Activated T-helper 1 cell treated with anti-CD3 and anti-CD28 coated beads, Interleukin-12 subunit alpha, Interleukin-12 subunit beta, Interleukin-2, Interleukin-4 antibody, amounts not matched to agents 30 ng/mL and 10 ng/mL and 1 ng/mL, durations not matched to agents 14 hours and 24 hours and 36 hours (primary cell): ENCODE results near the gene SYCP2L. TPM values are rescaled to one million over a fixed set of nuclear protein-coding genes. Genes with fewer than 3 reads are reported as not detected.
"Not testable (repeated sequence)": the region's sequence is repeated elsewhere in the genome, so short reads cannot be mapped to it uniquely, and the experiment has no call there.

ENCODE experiments used
- DNase-seq: peaks from one replicate; pipeline ENCODE4 v3.0.0; 2021; ENCODE audit warnings: low spot score
- H3K27ac Mint-ChIP-seq: one replicate; pipeline ENCODE4 v1.8.0; 2021; ENCODE audit warnings: mild to moderate bottlenecking, mixed read lengths
- H3K27me3 Mint-ChIP-seq: one replicate; pipeline ENCODE4 v1.8.0; 2022; ENCODE audit warnings: mild to moderate bottlenecking, moderate library complexity, mixed read lengths; ENCODE audit not compliant: insufficient read depth
- H3K36me3 Mint-ChIP-seq: one replicate; pipeline ENCODE4 v1.8.0; 2021; ENCODE audit warnings: low read depth, mixed read lengths
- H3K4me1 Mint-ChIP-seq: one replicate; pipeline ENCODE4 v1.8.0; 2021; ENCODE audit warnings: low read depth, mixed read lengths
- H3K4me3 Mint-ChIP-seq: one replicate; pipeline ENCODE4 v1.8.0; 2021; ENCODE audit warnings: mild to moderate bottlenecking, moderate library complexity, mixed read lengths
- H3K9me3 Mint-ChIP-seq: one replicate; pipeline ENCODE4 v1.8.0; 2021; ENCODE audit warnings: mixed read lengths
- intact Hi-C: fragments of 100-400 bp; cut with micrococcal nuclease; formaldehyde crosslinking; loops from one replicate; pipeline ENCODE4 v1.15.1; 2024
- total RNA-seq: library from RNA; stranded (reverse); gene quantifications from 2 replicates; pipeline ENCODE4 v1.2.3, GENCODE V29; 2022

SYCP2L gene
- total RNA-seq, 1 donor from 2014 or later, result not detected

DNA sequence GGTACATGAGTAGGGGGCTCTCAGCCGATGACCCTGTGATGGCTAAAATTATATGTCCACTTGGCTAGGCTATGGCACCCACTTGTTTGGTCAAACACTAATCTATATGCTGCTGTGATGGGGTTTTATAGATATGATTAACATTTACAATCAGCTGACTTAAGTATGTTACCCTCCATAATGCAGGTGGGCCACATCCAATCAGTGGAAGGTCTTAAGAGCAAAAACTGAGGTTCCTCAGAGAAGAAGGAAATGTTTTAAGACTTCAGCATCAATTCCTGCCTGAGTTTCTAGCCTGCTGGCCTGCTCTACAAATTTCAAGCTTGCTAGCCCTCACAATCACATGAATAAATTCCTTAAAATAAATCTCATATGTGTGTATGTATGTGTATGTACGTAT, 29.6 kb upstream of the SYCP2L start:
- intact Hi-C loops, result no loop called here

DNA sequence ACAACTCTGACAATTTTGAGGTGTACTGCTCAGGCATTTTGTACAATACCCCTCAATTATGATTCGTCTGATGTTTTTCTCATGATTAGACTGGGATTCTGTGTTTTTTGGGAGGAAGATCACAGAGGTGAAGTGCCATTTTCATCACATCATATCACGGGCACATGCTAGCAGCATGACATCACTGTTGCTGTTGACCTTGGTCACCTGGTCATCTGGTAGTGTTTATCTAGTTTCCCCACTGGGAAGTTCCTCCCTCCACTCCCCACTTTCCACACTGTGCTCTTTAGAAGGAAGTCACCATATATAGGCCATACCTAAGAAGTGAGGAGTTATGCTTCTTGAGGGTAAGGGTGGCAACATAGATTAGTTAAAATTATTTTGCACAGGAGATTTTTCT, 25.8 kb upstream of the SYCP2L start:
- no peaks in the 10 kb centered on the region for H3K4me1 Mint-ChIP-seq
- no peak overlapping the region for H3K4me3 Mint-ChIP-seq
- H3K27me3 Mint-ChIP-seq, result peaks cover 3% of the 10 kb centered on the region
- H3K27ac Mint-ChIP-seq, result no peak overlapping the region
- H3K36me3 Mint-ChIP-seq, result no peaks in the 10 kb centered on the region
- DNase-seq, result no peak
- intact Hi-C loops, result no loop called here
- no peaks in the 10 kb centered on the region for H3K9me3 Mint-ChIP-seq

More for the DNA sequence above, 29.6 kb upstream of the SYCP2L start:
- H3K27me3 Mint-ChIP-seq, result peaks cover 8% of the 10 kb centered on the region
- H3K4me3 Mint-ChIP-seq, result no peak overlapping the region
- peaks cover 18% of the 10 kb centered on the region for H3K9me3 Mint-ChIP-seq
- H3K4me1 Mint-ChIP-seq, result no peaks in the 10 kb centered on the region
- DNase-seq, result no peak
- H3K36me3 Mint-ChIP-seq, result no peaks in the 10 kb centered on the region
- H3K27ac Mint-ChIP-seq, result no peak overlapping the region

DNA sequence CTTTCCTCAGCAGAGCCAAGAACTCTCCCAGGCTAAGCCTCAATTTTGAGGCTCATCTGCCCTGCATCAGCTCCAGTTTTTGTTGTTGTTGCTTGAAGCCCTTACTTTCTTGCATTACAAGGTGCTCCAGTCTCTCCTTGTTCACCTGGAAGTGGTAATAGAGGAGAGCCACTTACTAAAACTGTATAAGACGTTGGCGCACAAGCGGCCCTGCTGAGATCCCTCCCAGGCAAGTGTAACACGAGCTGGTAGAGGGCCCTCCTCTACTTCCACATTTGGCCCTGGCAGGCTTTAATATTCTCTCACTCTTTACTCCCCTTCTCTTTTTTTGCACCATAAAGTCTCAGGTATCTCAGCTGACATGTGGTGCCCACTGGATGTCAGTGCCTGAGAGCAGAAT, 24.5 kb upstream of the SYCP2L start:
- no peaks in the 10 kb centered on the region for H3K4me1 Mint-ChIP-seq
- H3K9me3 Mint-ChIP-seq, result no peaks in the 10 kb centered on the region
- DNase-seq, result no peak
- H3K36me3 Mint-ChIP-seq, result no peaks in the 10 kb centered on the region
- intact Hi-C loops, result no loop called here
- no peak overlapping the region for H3K27ac Mint-ChIP-seq
- H3K27me3 Mint-ChIP-seq, result no peaks in the 10 kb centered on the region
- H3K4me3 Mint-ChIP-seq, result no peak overlapping the region

DNA sequence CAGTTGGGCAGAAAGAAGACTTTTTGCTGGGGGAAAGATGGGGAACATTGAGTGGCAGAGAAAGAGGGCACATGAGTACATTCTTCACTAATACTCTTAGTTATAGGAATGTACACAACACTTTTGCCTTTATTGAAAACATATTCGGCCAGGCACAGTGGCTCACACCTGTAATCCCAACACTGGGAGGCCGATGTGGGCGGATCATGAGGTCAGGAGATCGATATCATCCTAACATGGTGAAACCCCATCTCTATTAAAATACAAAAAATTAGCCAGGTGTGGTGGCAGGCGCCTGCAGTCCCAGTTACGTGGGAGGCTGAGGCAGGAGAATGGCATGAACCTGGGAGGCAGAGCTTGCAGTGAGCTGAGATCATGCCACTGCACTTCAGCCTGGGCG, 23.8 kb upstream of the SYCP2L start:
- H3K27ac Mint-ChIP-seq, intact Hi-C loops, H3K9me3 Mint-ChIP-seq, H3K36me3 Mint-ChIP-seq, H3K4me3 Mint-ChIP-seq, H3K27me3 Mint-ChIP-seq, DNase-seq, H3K4me1 Mint-ChIP-seq: not testable (repeated sequence)

DNA sequence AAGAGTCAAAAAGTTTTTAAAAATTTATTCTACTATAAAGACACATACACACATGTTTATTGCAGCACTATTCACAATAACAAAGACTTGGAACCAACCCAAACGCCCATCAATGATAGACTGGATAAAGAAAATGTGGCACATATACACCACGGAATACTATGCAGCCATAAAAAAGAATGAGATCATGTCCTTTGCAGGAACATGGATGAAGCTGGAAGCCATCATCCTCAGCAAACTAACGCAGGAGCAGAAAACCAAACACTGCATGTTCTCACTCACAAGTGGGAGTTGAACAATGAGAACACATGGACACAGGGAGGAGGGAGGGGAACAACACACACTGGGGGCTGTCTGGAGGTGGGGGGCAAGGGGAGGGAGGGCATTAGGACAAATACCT, 20.1 kb upstream of the SYCP2L start:
- H3K27me3 Mint-ChIP-seq, DNase-seq, H3K27ac Mint-ChIP-seq, intact Hi-C loops, H3K36me3 Mint-ChIP-seq, H3K4me1 Mint-ChIP-seq, H3K4me3 Mint-ChIP-seq, H3K9me3 Mint-ChIP-seq: not testable (repeated sequence)

DNA sequence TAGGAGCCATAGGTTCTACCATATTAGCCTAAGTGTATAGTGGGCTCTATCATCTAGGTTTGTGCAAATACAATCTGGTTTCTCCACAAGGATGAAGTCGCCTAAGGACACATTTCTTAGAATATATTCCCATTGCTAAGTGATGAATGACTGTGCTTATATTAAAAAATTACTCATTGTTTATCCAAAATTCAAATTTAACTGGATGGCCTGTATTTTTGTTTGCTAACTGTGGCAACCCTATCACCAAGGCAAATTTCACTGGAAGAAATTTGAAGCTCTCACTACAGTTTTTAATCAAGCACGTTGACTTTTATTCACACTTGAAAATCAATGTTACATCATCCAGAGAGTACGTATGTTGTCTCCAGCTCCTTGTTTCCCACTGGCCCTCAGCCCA, 18.9 kb upstream of the SYCP2L start:
- DNase-seq, result no peak
- no peaks in the 10 kb centered on the region for H3K9me3 Mint-ChIP-seq
- intact Hi-C loops, result no loop called here
- no peaks in the 10 kb centered on the region for H3K4me1 Mint-ChIP-seq
- no peak overlapping the region for H3K4me3 Mint-ChIP-seq
- H3K36me3 Mint-ChIP-seq, result no peaks in the 10 kb centered on the region
- no peak overlapping the region for H3K27ac Mint-ChIP-seq
- peaks cover 4% of the 10 kb centered on the region for H3K27me3 Mint-ChIP-seq

DNA sequence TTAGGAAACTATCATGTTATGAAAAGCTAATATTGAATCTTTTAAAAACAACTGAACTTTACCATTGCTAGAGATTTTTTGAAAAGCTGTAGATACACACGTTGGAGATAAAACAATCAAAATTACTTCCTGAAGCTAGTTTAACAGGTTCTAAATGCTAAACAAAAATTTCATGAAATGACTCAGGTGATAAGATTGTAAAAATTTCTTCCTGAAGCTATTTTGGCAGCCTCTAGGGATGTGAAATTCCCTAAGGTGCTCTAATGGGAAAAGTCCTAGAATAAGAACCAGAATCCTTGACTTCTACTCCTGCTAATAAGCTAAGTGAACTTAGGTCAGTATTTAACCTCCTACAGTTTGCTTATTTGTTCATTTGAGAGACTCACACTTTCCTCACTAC, 13.5 kb upstream of the SYCP2L start:
- no peak overlapping the region for H3K4me3 Mint-ChIP-seq
- no peak overlapping the region for H3K27ac Mint-ChIP-seq
- H3K9me3 Mint-ChIP-seq, result no peaks in the 10 kb centered on the region
- no peak for DNase-seq
- intact Hi-C loops, result no loop called here
- no peaks in the 10 kb centered on the region for H3K36me3 Mint-ChIP-seq
- H3K4me1 Mint-ChIP-seq, result no peaks in the 10 kb centered on the region
- peaks cover 9% of the 10 kb centered on the region for H3K27me3 Mint-ChIP-seq

DNA sequence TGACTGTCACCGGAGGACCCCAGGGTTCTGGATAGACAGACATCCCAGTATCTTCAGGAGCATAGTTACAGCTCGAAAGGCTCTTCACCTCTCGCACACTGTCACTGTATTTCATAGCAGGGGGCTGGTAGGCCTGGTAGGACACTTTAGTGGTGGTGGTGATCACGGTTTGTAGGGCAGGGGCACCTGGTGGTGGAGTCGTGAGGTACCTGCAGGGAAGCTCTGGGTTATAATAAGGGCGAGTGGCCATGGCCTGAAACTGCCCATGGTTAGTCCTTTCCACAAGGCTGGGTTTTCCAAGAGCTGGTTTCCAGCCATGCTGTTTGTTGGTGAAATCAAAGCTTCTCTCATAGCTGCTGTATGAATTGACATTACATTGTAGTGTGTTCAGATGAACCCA, 12.6 kb upstream of the SYCP2L start:
- intact Hi-C loops, result no loop called here
- no peak overlapping the region for H3K27ac Mint-ChIP-seq

DNA sequence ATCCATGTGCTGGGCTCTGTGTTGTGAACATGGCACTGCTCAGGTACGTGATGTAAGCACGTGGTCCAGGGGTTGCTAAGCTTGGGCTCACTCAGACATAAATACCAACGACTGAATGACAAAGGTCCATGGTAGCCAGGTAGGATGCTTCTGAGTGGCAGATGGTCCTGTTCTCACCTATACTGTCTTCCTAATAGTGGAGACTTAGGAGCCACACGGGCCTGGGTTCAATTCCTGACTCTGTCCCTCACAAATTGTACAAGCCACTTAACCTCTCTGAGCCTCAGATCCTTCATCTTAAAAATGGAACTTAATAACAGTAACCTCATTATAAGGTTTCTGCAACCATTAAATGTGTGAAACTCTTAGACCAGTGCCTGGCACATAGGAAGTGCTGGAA, 11.8 kb upstream of the SYCP2L start:
- no peaks in the 10 kb centered on the region for H3K4me1 Mint-ChIP-seq
- no peak overlapping the region for H3K4me3 Mint-ChIP-seq
- intact Hi-C loops, result no loop called here
- no peak for DNase-seq
- peaks cover 12% of the 10 kb centered on the region for H3K27me3 Mint-ChIP-seq
- no peaks in the 10 kb centered on the region for H3K36me3 Mint-ChIP-seq
- H3K9me3 Mint-ChIP-seq, result no peaks in the 10 kb centered on the region
- no peak overlapping the region for H3K27ac Mint-ChIP-seq

More for the DNA sequence above, 12.6 kb upstream of the SYCP2L start:
- no peaks in the 10 kb centered on the region for H3K9me3 Mint-ChIP-seq
- H3K36me3 Mint-ChIP-seq, result no peaks in the 10 kb centered on the region
- H3K4me3 Mint-ChIP-seq, result no peak overlapping the region
- no peak for DNase-seq
- H3K4me1 Mint-ChIP-seq, result no peaks in the 10 kb centered on the region
- peaks cover 10% of the 10 kb centered on the region for H3K27me3 Mint-ChIP-seq

DNA sequence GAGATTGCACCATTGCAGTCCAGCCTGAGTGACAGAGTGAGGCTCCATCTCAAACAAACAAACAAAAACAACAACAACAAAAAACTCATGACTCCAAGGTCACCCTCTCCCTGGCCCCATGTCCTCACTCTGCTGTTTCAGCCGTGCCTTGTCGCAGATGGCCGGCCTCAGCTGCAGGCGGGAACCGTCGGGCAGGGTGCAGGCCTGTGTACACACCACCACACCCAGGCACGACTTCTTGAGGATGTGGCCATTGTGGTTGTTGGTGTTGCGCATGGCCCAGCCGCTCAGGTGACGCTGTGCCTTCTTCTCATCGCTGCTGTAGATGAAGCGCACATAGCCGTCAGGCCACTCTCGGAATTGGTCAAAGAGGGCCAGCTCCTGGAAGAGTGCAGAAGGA, 9.8 kb upstream of the SYCP2L start:
- Mint-ChIP-seq H3K4me1 (no peaks in the 10 kb centered on the region), H3K9me3 (no peaks in the 10 kb centered on the region), H3K4me3 (no peak overlapping the region), H3K27ac (no peak overlapping the region), H3K36me3 (no peaks in the 10 kb centered on the region), H3K27me3 (peaks cover 31% of the 10 kb centered on the region)
- intact Hi-C loops, result no loop called here
- no peak for DNase-seq

DNA sequence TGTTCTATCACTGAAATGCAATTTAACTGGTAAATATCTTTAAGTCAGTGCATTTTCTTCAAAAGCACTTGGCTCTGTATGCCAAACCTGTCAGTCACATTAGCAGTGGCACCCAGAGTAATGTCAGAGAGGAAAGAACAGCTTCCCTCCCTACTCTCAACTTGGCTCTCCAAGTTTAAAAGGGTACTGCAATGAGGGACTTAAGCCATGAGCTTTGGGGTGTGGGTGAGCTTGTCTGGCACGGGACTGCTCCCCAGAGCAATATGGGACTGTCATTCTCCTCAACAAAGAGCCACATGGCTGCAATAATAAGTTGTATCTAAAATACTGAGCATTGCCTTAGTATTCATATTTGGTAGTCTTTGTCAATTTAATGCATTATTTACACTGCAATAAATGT, 9.0 kb upstream of the SYCP2L start:
- H3K4me3 Mint-ChIP-seq, result no peak overlapping the region
- H3K27ac Mint-ChIP-seq, result no peak overlapping the region
- peaks cover 39% of the 10 kb centered on the region for H3K27me3 Mint-ChIP-seq
- no peaks in the 10 kb centered on the region for H3K36me3 Mint-ChIP-seq
- intact Hi-C loops, result no loop called here
- no peaks in the 10 kb centered on the region for H3K9me3 Mint-ChIP-seq
- DNase-seq, result no peak
- H3K4me1 Mint-ChIP-seq, result no peaks in the 10 kb centered on the region

DNA sequence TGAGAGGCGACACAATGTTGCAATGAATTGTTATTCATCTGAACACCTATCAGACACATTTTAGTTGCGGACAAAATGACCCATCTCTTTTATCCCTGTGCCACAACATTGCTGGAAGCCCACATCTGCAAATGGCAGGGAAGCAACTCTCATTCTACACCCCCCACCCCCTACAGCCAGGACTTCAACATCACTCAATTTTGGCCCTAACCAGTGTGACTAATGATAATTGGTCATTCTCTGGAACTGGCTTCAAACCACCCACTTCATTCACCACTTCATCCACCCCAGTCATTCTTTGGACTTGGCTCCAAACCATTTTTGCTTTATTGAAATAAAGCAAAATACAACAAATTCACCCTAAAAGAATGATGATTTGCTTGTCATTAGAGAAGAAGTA, 6.5 kb upstream of the SYCP2L start:
- no peak overlapping the region for H3K4me3 Mint-ChIP-seq
- H3K36me3 Mint-ChIP-seq, result no peaks in the 10 kb centered on the region
- H3K27ac Mint-ChIP-seq, result no peak overlapping the region
- intact Hi-C loops, result loop anchor here (5.0 to 10.0 kb wide), 2 partner anchors 456 to 493 kb away; no protein-coding TSS in a partner anchor
- peaks cover 59% of the 10 kb centered on the region for H3K27me3 Mint-ChIP-seq
- no peaks in the 10 kb centered on the region for H3K4me1 Mint-ChIP-seq
- H3K9me3 Mint-ChIP-seq, result no peaks in the 10 kb centered on the region
- DNase-seq, result no peak

DNA sequence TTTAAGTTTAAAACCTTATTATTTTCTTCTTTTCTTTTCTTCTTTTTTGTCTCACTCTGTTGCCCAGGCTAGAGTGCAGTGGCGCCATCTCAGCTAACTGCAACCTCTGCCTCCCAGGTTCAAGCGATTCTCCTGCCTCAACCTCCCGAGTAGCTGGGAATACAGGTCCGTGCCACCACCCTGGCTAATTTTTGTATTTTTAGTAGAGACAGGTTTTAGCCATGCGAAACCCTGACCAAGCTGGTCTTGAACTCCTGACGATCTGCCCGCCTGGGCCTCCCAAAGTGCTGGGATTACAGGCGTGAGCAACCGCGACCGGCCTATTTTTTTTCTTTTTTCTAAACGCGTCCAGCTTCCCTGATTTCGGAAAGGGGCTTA, 4.6 kb upstream of the SYCP2L start:
- H3K9me3 Mint-ChIP-seq, H3K4me1 Mint-ChIP-seq, H3K4me3 Mint-ChIP-seq, H3K36me3 Mint-ChIP-seq, H3K27ac Mint-ChIP-seq, DNase-seq: not testable (repeated sequence)
- intact Hi-C loops, result loop anchor here (5.0 to 10.0 kb wide), 2 partner anchors 457 to 495 kb away; no protein-coding TSS in a partner anchor
- H3K27me3 Mint-ChIP-seq, result peaks cover 76% of the 10 kb centered on the region

DNA sequence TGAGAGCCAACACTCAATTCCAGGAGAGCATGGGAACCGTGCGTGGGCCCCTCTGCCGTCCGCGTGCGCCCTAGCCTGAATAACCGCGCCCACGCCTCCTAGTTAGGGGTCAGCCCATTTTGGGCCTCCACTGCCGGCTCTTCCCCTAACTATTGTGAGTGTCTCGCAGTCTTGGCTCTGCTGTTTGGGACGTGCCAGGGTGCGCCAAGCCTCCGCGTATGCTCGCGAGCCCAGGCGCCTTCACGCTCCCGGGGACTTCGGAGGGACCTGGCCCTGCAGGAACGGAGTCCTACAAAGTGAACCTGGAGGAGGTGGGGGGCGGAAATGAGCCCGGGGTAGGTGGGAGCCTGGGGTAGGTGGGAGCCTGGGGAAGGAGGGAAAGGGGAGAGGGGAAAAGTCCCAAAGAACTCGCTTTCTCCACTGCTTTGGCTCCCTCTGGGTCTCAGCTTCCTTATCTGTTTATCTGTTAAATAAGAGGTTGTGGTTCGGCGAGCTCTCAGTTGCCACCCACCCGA, 4.1 kb upstream of the SYCP2L start:
- Mint-ChIP-seq H3K9me3 (no peaks in the 10 kb centered on the region), H3K4me3 (no peak overlapping the region), H3K27me3 (peaks cover 81% of the 10 kb centered on the region), H3K27ac (no peak overlapping the region), H3K36me3 (no peaks in the 10 kb centered on the region), H3K4me1 (no peaks in the 10 kb centered on the region)
- no peak for DNase-seq
- intact Hi-C loops, result loop anchor here (5.0 to 10.0 kb wide), 2 partner anchors 458 to 495 kb away; no protein-coding TSS in a partner anchor
